Keratinocyte (primary cell): ENCODE data around the gene RNF149.

ENCODE experiments used
- CTCF ChIP-seq, 3 experiments: IDR thresholded peaks in 1 of 3; conservative IDR thresholded peaks in 1 of 3; optimal IDR thresholded peaks in 1 of 3; 2 replicates in 2 of 3; 3 replicates in 1 of 3; pipeline versions ENCODE3 to v1.5.1; 2011; ENCODE audit warnings: low read length in 3 of 3, mild to moderate bottlenecking in 3 of 3, moderate library complexity in 2 of 3, control low read depth in 1 of 3, inconsistent platforms in 1 of 3; ENCODE audit not compliant: insufficient read depth in 2 of 3; ENCODE audit errors: extremely low read depth in 1 of 3
- EZH2 ChIP-seq: IDR thresholded peaks from one replicate; pipeline ENCODE4 v1.6.1; 2012; ENCODE audit warnings: inconsistent platforms, mild to moderate bottlenecking, low read length, moderate library complexity

DNA sequence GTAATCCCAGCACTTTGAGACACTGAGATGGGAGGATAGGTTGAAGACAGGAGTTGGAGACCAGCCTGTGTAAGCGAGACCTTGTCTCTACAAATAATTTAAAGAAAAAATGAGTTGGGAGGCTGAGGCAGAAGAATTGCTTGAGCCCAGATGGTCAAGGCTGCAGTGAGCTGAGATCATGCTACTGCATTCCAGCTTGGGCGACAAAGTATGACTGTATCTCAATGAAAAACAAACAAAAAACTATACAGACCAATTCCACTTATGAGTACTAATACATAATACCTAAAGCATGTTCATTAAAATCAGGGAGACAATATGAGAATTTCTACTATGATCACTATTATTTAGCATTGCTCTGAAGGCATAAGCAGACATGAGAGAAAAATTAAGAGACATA is 12.6 kb downstream of the RNF149 start:
- TF ChIP-seq EZH2 (no peak), CTCF (optimal IDR thresholded peaks at IDR 0.05 in 1 of 3, IDR thresholded peaks at IDR 0.05 in 1 of 3, conservative IDR thresholded peaks at IDR 0.05 in 1 of 3; ENCODE audit: extremely low read depth in 1 of 3, insufficient read depth in 2 of 3, low read length in 3 of 3) (no peak)
